Lower lobe of right lung (tissue), 2 donors: Measurements from ENCODE around the gene ZNF778. TPM values are rescaled to one million over a fixed set of nuclear protein-coding genes. Genes with fewer than 3 reads are reported as not detected.

Experiments
- ATAC-seq, 2 donors: fragments of 200-7000 bp; cut with Tn5 transposase; one replicate each; pipeline ENCODE4 v1.9.1; 2020 to 2022; ENCODE audit warnings: mild to moderate bottlenecking in 2 of 2, moderate library complexity in 2 of 2
- DNase-seq: peaks from one replicate; pipeline ENCODE4 v3.0.0-alpha.2; 2020
- H3K27ac ChIP-seq: fragments of 200-600 bp; one replicate; pipeline ENCODE4 v1.8.0; 2022
- H3K27me3 ChIP-seq: fragments of 200-600 bp; one replicate; pipeline ENCODE4 v1.8.0; 2022; ENCODE audit warnings: low read depth
- H3K36me3 ChIP-seq: fragments of 200-600 bp; one replicate; pipeline ENCODE4 v1.8.0; 2022; ENCODE audit warnings: mild to moderate bottlenecking
- H3K4me1 ChIP-seq: fragments of 200-600 bp; one replicate; pipeline ENCODE4 v1.8.0; 2022
- H3K4me3 ChIP-seq: fragments of 200-600 bp; one replicate; pipeline ENCODE4 v1.8.0; 2022; ENCODE audit warnings: mild to moderate bottlenecking
- H3K9me3 ChIP-seq: fragments of 200-600 bp; one replicate; pipeline ENCODE4 v1.8.0; 2022
- CTCF ChIP-seq: fragments of 200-600 bp; IDR thresholded peaks from one replicate; pipeline ENCODE4 v1.8.0; 2022; ENCODE audit warnings: antibody characterized with exemption, mild to moderate bottlenecking
- intact Hi-C: fragments of 100-400 bp; cut with DNase I; formaldehyde crosslinking; loops from one replicate; pipeline ENCODE4 v1.11.0; 2022
- total RNA-seq: library from RNA; stranded (reverse); fragmentation: NEBNext Ultra II Directional; extraction: Animal tissue kit (Norgen Biotek cat#: 25700); gene quantifications from one replicate; pipeline ENCODE4 v1.2.1, GENCODE V29; 2021
- donor health status: DM: no; HTN: yes; CAD: no; lungs with severe emphysema.

ZNF778 gene
- total RNA-seq, 1 donor from 2014 or later: 9.7 TPM

- no peak for TF ChIP-seq CTCF
- Histone ChIP-seq H3K4me1 (peaks cover 20% of the 10 kb centered on the region), H3K9me3 (no peaks in the 10 kb centered on the region), H3K27me3 (peaks cover 52% of the 10 kb centered on the region), H3K27ac (no peak within 1 kb of the TSS), H3K4me3 (peak within 1 kb of the TSS; percentile 41), H3K36me3 (no peaks in the 10 kb centered on the region)
- intact Hi-C loops: no loop called here
- DNase-seq (peak; percentile 96), ATAC-seq (peak; percentile 95)
Measured at GRCh38 chr16:89171216-89172170, 46.0 kb upstream of the ZNF778 start, which contains the start of gene CDH15. CDH15 (plus strand) TSS chr16:89171748; CDS start chr16:89171832, 84 bp downstream.

- intact Hi-C loops: no loop called here
- no peak overlapping the region for H3K4me3 ChIP-seq
- TF ChIP-seq CTCF: no peak
- H3K27ac ChIP-seq: no peak overlapping the region
- ATAC-seq (no peak), DNase-seq (no peak)
- peaks cover 46% of the 10 kb centered on the region for H3K27me3 ChIP-seq
- no peaks in the 10 kb centered on the region for H3K36me3 ChIP-seq
- peaks cover 17% of the 10 kb centered on the region for H3K4me1 ChIP-seq
- no peaks in the 10 kb centered on the region for H3K9me3 ChIP-seq
Measured at GRCh38 chr16:89172171-89172527, 45.4 kb upstream of the ZNF778 start.

- Histone ChIP-seq H3K27ac (no peak overlapping the region), H3K9me3 (no peaks in the 10 kb centered on the region), H3K4me3 (no peak overlapping the region), H3K27me3 (peaks cover 47% of the 10 kb centered on the region), H3K4me1 (peaks cover 13% of the 10 kb centered on the region), H3K36me3 (no peaks in the 10 kb centered on the region)
- DNase-seq (no peak), ATAC-seq (no peak)
- intact Hi-C loops: no loop called here
- no peak for TF ChIP-seq CTCF
Measured at GRCh38 chr16:89172528-89173173, 44.9 kb upstream of the ZNF778 start.

GRCh38 chr16:89173174-89173921 is 44.2 kb upstream of the ZNF778 start:
- Histone ChIP-seq H3K36me3 (no peaks in the 10 kb centered on the region), H3K4me3 (no peak overlapping the region), H3K27me3 (peaks cover 47% of the 10 kb centered on the region), H3K4me1 (peaks cover 13% of the 10 kb centered on the region), H3K9me3 (no peaks in the 10 kb centered on the region), H3K27ac (no peak overlapping the region)
- ATAC-seq: no peak
- no peak for DNase-seq
- intact Hi-C loops: no loop called here
- no peak for TF ChIP-seq CTCF

- ATAC-seq: no peak
Measured at GRCh38 chr16:89174055-89174827, 43.3 kb upstream of the ZNF778 start.

More at GRCh38 chr16:89174055-89174827, 43.3 kb upstream of the ZNF778 start:
- H3K4me3 ChIP-seq: no peak overlapping the region
- no peak overlapping the region for H3K27ac ChIP-seq
- intact Hi-C loops: no loop called here
- DNase-seq: no peak
- H3K9me3 ChIP-seq: no peaks in the 10 kb centered on the region
- no peak for TF ChIP-seq CTCF
- H3K36me3 ChIP-seq: no peaks in the 10 kb centered on the region
- H3K27me3 ChIP-seq: peaks cover 39% of the 10 kb centered on the region
- H3K4me1 ChIP-seq: peaks cover 13% of the 10 kb centered on the region
